Cardiac atrium fibroblast (primary cell): ENCODE results near the gene TMEM9. TPM values are rescaled to one million over a fixed set of nuclear protein-coding genes. Genes with fewer than 3 reads are reported as not detected.

ENCODE experiments used
- total RNA-seq: library from RNA; depleted of rRNA; stranded (reverse); fragments of >200 nt; gene quantifications from 2 replicates; pipeline ENCODE4 v1.2.3, GENCODE V29; 2015

The TMEM9 gene
- 64.4 and 81.0 TPM in 2 replicates for total RNA-seq

GRCh38 chr1:201154389-201155165 lies at the start of gene TMEM9:
TSS of gene TMEM9 (minus strand) at chr1:201154474. CDS start at chr1:201153923, 551 bp downstream.

GRCh38 chr1:201190624-201191051 lies 36.4 kb upstream of the TMEM9 start, which contains the start of gene IGFN1:
TSS of gene IGFN1 (plus strand) at chr1:201190824. CDS start at chr1:201193294, 2,470 bp downstream.

GRCh38 chr1:201126832-201127754 lies 27.2 kb downstream of the TMEM9 start, which contains the start of gene ASCL5:
TSS of gene ASCL5 (minus strand) at chr1:201127184. CDS start at chr1:201115372, 11,812 bp downstream.

GRCh38 chr1:201112173-201112731 lies 42.0 kb downstream of the TMEM9 start, which contains the start of gene CACNA1S:
TSS of gene CACNA1S (minus strand) at chr1:201112426. CDS start at chr1:201112339, 87 bp downstream.

Other genes starting within 250 kb of the TMEM9 start
- gene KIF21B, start 130.8 kb downstream of the TMEM9 start, total RNA-seq, result under 0.01 and 0.16 TPM in 2 replicates
- not detected in 2 replicates for gene CACNA1S, start 42.0 kb downstream of the TMEM9 start, total RNA-seq
- gene ASCL5, start 27.3 kb downstream of the TMEM9 start, total RNA-seq, result not detected in 2 replicates
- 0.18 TPM in 1 of 2 replicates, not detected in the other for gene IGFN1, start 36.4 kb upstream of the TMEM9 start, total RNA-seq
- gene PKP1, start 129.0 kb upstream of the TMEM9 start, total RNA-seq, result 0.18 and 0.32 TPM in 2 replicates
- not detected in 2 replicates for gene TNNT2, start 223.2 kb upstream of the TMEM9 start, total RNA-seq
- gene LAD1, start 244.8 kb upstream of the TMEM9 start, total RNA-seq, result not detected in 2 replicates